Measurements from ENCODE around the gene RB1.

The RB1 gene

GRCh38 chr13:48505597-48506091 is 202.1 kb downstream of the RB1 start:
- in situ Hi-C loops (cut with HindIII; ENCODE audit: low pct_unique_long_range_greater_than_20kb, low sequenced_read_pairs), result no loop called here
- TF ChIP-seq JUND (IDR thresholded peaks at IDR 0.05; ENCODE audit: low read depth), result no peak
- no peak for DNase-seq (ENCODE audit: low read depth in 1 of 2, low spot score in 1 of 2)

GRCh38 chr13:48506092-48506701 is 202.6 kb downstream of the RB1 start:
- DNase-seq (ENCODE audit: low read depth in 1 of 2, low spot score in 1 of 2), result no peak
- in situ Hi-C loops (cut with HindIII; ENCODE audit: low pct_unique_long_range_greater_than_20kb, low sequenced_read_pairs), result no loop called here
- no peak for TF ChIP-seq JUND (IDR thresholded peaks at IDR 0.05; ENCODE audit: low read depth)

GRCh38 chr13:48507021-48507420 is 203.5 kb downstream of the RB1 start:
- no peak for DNase-seq (ENCODE audit: low read depth in 1 of 2, low spot score in 1 of 2)
- in situ Hi-C loops (cut with HindIII; ENCODE audit: low pct_unique_long_range_greater_than_20kb, low sequenced_read_pairs), result no loop called here
- no peak for TF ChIP-seq JUND (IDR thresholded peaks at IDR 0.05; ENCODE audit: low read depth)

DNA sequence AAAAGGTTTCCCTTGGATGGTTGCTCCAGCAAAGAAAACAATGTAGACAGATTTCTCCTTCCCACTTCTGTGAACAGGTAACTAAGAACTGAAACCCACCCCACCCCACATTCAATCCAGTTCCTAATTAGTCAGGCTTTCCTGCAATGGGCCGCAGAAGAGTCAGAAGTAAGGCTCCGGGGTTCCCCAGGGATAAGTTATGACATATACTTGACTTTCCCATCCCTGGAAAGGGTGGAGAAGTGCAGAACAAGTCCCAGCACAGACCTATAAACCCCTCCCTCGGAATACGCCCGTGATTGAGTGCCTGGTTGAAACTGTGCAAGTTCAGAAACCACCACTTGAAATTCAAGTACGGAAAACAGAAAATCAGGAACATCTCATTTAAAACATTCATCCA is 204.5 kb downstream of the RB1 start:
- no peak for DNase-seq (ENCODE audit: low read depth in 1 of 2, low spot score in 1 of 2)
- no peak for TF ChIP-seq JUND (IDR thresholded peaks at IDR 0.05; ENCODE audit: low read depth)
- in situ Hi-C loops (cut with HindIII; ENCODE audit: low pct_unique_long_range_greater_than_20kb, low sequenced_read_pairs), result no loop called here

DNA sequence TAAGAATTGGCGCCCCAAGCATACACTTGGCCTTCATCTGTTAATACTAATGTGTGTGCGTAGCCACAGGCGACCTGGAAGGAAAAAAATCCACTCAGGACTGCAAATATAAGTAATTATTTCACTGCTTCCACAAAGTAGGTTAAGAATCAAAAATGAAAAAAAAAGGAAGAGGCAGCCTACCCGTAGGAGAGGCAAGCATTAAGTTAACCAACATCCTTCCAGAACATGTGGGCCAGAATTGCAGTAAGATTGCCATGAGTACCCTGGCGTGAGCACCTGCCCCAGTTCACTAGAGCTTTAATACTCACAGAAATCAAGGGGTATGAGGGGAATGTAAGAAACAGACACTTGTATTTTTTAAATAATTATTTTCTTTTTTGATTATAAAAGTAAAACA is 207.1 kb downstream of the RB1 start:
- TF ChIP-seq JUND (IDR thresholded peaks at IDR 0.05; ENCODE audit: low read depth), result no peak
- DNase-seq (ENCODE audit: low read depth in 1 of 2, low spot score in 1 of 2), result no peak
- in situ Hi-C loops (cut with HindIII; ENCODE audit: low pct_unique_long_range_greater_than_20kb, low sequenced_read_pairs), result no loop called here

DNA sequence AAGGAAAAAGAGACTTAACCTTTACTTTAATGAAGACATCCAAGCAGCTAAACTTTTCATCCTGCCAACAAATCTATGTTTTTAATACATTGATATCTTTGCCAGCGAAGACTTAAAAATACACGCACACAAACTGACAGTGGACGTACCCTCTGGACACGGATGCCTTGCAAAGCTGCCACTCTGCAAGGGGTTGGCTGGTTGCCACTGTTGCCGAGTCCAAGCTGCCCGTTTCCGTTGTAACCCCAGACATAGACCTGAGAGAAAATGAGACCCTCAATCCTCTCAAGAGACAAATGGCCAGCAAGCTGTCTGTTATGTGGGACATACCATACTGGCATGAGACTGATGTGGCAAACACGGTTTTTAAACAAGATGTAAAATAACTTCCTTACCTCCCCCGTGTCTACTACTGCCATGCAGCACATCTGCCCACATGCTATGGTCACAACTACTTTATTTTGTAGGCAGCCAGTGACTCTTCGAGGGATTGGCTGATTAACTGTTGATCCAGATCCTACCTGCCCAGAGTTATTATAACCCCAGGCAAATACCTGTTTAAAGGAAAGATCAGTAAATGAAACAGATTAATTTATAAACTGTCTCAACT is 208.2 kb downstream of the RB1 start:
- in situ Hi-C loops (cut with HindIII; ENCODE audit: low pct_unique_long_range_greater_than_20kb, low sequenced_read_pairs), result no loop called here
- no peak for TF ChIP-seq JUND (IDR thresholded peaks at IDR 0.05; ENCODE audit: low read depth)
- DNase-seq (ENCODE audit: low read depth in 1 of 2, low spot score in 1 of 2), result peak in 1 of 2 experiments; percentile 17

DNA sequence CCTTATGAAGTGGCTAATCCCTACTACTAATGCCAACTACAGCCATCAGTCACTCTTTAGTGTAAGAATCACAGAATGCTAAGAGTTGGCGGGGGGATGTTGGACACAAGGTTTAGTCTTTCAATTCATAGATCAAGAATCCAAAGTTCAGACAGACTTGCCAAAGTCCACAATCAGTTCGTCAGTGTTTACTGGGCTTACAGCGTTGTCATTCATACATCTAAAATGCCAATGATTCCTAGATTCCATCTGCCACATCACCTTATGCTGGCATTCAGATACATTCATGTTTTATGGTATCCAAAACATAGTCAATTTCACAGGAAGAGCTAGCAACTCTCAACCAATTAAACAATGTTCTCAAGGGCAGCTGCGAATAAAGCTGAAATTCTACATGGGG is 211.2 kb downstream of the RB1 start:
- in situ Hi-C loops (cut with HindIII; ENCODE audit: low pct_unique_long_range_greater_than_20kb, low sequenced_read_pairs), result no loop called here
- TF ChIP-seq JUND (IDR thresholded peaks at IDR 0.05; ENCODE audit: low read depth), result no peak
- DNase-seq (ENCODE audit: low read depth in 1 of 2, low spot score in 1 of 2), result no peak

GRCh38 chr13:48515732-48516131 is 212.2 kb downstream of the RB1 start:
- in situ Hi-C loops (cut with HindIII; ENCODE audit: low pct_unique_long_range_greater_than_20kb, low sequenced_read_pairs), result no loop called here
- DNase-seq (ENCODE audit: low read depth in 1 of 2, low spot score in 1 of 2), result no peak
- TF ChIP-seq JUND (IDR thresholded peaks at IDR 0.05; ENCODE audit: low read depth), result no peak

- in situ Hi-C loops (cut with HindIII; ENCODE audit: low pct_unique_long_range_greater_than_20kb, low sequenced_read_pairs), result no loop called here
- DNase-seq (ENCODE audit: low read depth in 1 of 2, low spot score in 1 of 2), result no peak
- no peak for TF ChIP-seq JUND (IDR thresholded peaks at IDR 0.05; ENCODE audit: low read depth)
Measured at GRCh38 chr13:48518083-48518482, 214.5 kb downstream of the RB1 start.

GRCh38 chr13:48526286-48526685 is 222.7 kb downstream of the RB1 start:
- no peak for DNase-seq (ENCODE audit: low read depth in 1 of 2, low spot score in 1 of 2)
- in situ Hi-C loops (cut with HindIII; ENCODE audit: low pct_unique_long_range_greater_than_20kb, low sequenced_read_pairs), result no loop called here

GRCh38 chr13:48527955-48528354 is 224.4 kb downstream of the RB1 start:
- TF ChIP-seq JUND (IDR thresholded peaks at IDR 0.05; ENCODE audit: low read depth), result no peak
- in situ Hi-C loops (cut with HindIII; ENCODE audit: low pct_unique_long_range_greater_than_20kb, low sequenced_read_pairs), result no loop called here
- no peak for DNase-seq (ENCODE audit: low read depth in 1 of 2, low spot score in 1 of 2)

More at GRCh38 chr13:48526286-48526685, 222.7 kb downstream of the RB1 start:
- TF ChIP-seq JUND (IDR thresholded peaks at IDR 0.05; ENCODE audit: low read depth), result no peak

- no peak for TF ChIP-seq JUND (IDR thresholded peaks at IDR 0.05; ENCODE audit: low read depth)
- no peak for DNase-seq (ENCODE audit: low read depth in 1 of 2, low spot score in 1 of 2)
- in situ Hi-C loops (cut with HindIII; ENCODE audit: low pct_unique_long_range_greater_than_20kb, low sequenced_read_pairs), result no loop called here
Measured at GRCh38 chr13:48528720-48529119, 225.2 kb downstream of the RB1 start.

DNA sequence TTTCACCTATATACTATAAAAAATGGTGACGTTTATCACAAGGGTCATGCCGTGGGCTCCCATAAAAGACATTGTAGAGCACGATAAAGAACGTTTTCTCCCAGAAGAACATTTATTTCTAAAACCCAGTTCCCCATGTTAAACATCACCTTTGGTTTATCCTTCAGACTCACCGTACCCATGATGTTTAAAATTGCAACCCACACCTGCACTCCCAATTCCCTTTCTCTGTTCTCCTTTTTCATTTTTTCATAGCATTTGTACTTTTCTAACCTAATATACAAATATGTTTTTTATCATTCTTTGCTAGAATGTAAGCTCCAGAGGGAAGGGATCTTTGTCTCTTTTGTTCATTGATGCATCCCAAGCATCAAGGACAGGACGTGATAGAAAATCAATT is 227.3 kb downstream of the RB1 start:
- DNase-seq (ENCODE audit: low read depth in 1 of 2, low spot score in 1 of 2), result no peak
- no peak for TF ChIP-seq JUND (IDR thresholded peaks at IDR 0.05; ENCODE audit: low read depth)
- in situ Hi-C loops (cut with HindIII; ENCODE audit: low pct_unique_long_range_greater_than_20kb, low sequenced_read_pairs), result no loop called here

All from T47D (cell line).